MV-4-11 (cell line): ENCODE data around the gene IFNA14.
"Not testable (repeated sequence)": the region's sequence is repeated elsewhere in the genome, so short reads cannot be mapped to it uniquely, and the experiment has no call there.

Experiments used
- DNase-seq: peaks from one replicate; lab custom pipeline; 2025; lab: John Stamatoyannopoulos, UW

The IFNA14 gene

GRCh38 chr9:21213411-21214326 lies 26.1 kb downstream of the IFNA14 start:
- DNase-seq, result peak; percentile 70

DNA sequence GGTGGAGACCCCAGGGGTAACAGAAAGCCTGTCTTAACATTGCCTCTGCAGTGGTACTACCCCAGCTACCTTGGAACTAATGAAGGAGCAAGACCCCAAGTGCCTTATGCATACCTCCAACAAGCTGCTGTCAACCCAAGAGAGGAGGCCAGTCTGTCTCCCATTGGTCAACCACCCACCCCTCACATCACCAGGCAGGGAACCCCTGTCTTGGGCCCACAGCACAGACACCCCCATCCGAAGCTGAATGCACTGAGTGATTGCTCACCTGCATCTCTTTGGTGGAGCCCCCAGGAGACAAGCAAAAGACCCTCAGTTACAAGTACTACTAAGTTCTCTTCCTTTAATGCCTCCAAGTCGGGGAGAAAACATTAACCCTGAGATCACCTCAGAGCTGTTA lies 27.6 kb downstream of the IFNA14 start:
- DNase-seq, result not testable (repeated sequence)

DNA sequence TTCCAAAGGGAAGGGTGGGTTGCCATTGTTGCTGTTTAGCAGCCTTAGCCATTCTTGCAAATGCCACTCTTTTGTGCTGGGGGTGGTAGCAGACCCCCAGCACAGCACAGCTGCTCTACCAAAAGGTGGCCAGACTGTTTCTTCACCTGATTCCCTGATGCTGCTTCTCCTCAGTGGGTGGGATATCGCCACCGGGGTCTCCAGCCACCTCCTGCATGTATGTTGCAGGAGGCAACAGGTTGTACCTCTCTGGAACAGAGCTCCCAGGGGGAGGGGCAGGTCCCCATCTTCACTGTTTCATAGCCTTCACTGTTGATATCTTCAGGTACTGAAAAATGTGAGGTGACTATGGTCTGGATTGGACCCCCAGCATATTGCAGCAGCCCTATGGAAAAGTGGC lies 29.0 kb downstream of the IFNA14 start:
- DNase-seq, result not testable (repeated sequence)

DNA sequence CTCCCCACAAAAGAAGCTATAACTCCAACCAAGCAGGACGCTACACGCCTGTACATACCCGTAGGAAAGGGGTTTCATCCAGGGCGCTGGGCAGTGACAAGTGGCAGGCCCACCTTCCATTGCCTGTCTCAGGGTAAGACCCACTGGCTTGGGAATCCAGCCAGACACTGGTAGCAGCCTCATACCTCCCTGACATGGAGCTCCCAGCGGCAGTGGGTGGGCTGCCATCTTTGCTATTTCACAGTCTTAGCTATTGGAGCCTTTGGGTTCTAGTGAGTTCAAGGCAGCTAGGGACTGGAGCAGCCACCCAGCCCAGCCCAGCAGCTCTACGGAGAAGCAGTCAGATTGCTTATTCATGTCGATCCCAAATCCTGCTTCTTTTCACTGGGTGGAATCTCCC lies 29.5 kb downstream of the IFNA14 start:
- no peak for DNase-seq

GRCh38 chr9:21207043-21207442 lies 32.8 kb downstream of the IFNA14 start, which contains the start of gene IFNA10:
TSS of gene IFNA10 (minus strand) at chr9:21207143. CDS start at chr9:21207097, 46 bp downstream.
- not testable (repeated sequence) for DNase-seq

GRCh38 chr9:21205204-21205603 lies 34.6 kb downstream of the IFNA14 start:
- DNase-seq, result no peak

DNA sequence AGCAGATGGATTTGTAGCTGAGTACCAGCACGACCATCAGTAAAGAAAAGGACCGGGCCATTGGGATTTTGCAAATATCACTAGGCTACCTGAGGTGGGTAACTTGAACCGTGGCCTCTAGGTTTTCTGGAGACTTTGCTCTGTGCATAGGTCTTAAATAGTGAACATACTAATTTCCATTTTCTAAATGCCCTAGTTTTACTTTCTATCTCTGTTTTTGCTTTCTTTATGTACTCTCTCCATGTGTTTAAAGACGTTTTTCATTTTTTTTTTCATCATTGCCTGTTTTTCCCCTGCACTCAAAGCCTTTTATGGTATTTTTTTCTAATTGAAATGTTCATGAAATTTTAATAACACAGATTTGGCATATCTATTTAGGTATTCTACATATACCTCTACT lies 37.7 kb downstream of the IFNA14 start, which contains the start of gene IFNA7:
TSS of gene IFNA7 (minus strand) at position 101 of the 400 bp plus-strand sequence. CDS start at position 61, 40 bp downstream.
- not testable (repeated sequence) for DNase-seq

- peak; percentile 70 for DNase-seq
Measured at GRCh38 chr9:21194867-21195776, 44.7 kb downstream of the IFNA14 start.
